Mucosa of rectum (tissue), 2 donors: ENCODE data around the gene KRAS.

Experiments used
- H3K27ac ChIP-seq, 2 donors: one replicate each; pipeline ENCODE4 v1.7.0; 2013; ENCODE audit warnings: inconsistent platforms in 2 of 2, low read depth in 2 of 2, low read length in 2 of 2
- H3K27me3 ChIP-seq, 2 donors: one replicate each; pipeline ENCODE4 v1.7.0; 2013; ENCODE audit warnings: low read length in 2 of 2; ENCODE audit not compliant: control insufficient read depth in 2 of 2, insufficient read depth in 2 of 2
- H3K36me3 ChIP-seq, 2 donors: one replicate each; pipeline ENCODE4 v1.7.0; 2013; ENCODE audit warnings: low read length in 2 of 2; ENCODE audit not compliant: control insufficient read depth in 2 of 2, insufficient read depth in 2 of 2
- H3K4me1 ChIP-seq, 2 donors: one replicate each; pipeline ENCODE4 v1.7.0; 2013; ENCODE audit warnings: low read length in 2 of 2, mild to moderate bottlenecking in 1 of 2; ENCODE audit not compliant: control insufficient read depth in 2 of 2, insufficient read depth in 2 of 2
- H3K4me3 ChIP-seq, 2 donors: one replicate each; pipeline ENCODE4 v1.7.0; 2013; ENCODE audit warnings: low read length in 2 of 2
- H3K9ac ChIP-seq, 2 donors: one replicate each; pipeline ENCODE4 v1.7.0; 2013; ENCODE audit warnings: low read length in 2 of 2, low read depth in 1 of 2, mild to moderate bottlenecking in 1 of 2
- H3K9me3 ChIP-seq, 2 donors: one replicate each; pipeline ENCODE4 v1.7.0; 2013; ENCODE audit warnings: low read length in 2 of 2; ENCODE audit not compliant: control insufficient read depth in 2 of 2
- donor health status: healthy.
- donor health status: Normal muscosa, but diverticular disease.

Gene KRAS

GRCh38 chr12:25278269-25278668 is 27.5 kb upstream of the KRAS start:
- H3K36me3 ChIP-seq: no peaks in the 10 kb centered on the region
- H3K4me3 ChIP-seq: no peak overlapping the region
- no peaks in the 10 kb centered on the region for H3K27me3 ChIP-seq
- H3K27ac ChIP-seq: no peak overlapping the region
- H3K9ac ChIP-seq: no peak overlapping the region
- no peaks in the 10 kb centered on the region for H3K9me3 ChIP-seq
- H3K4me1 ChIP-seq: peaks cover 3 to 5% of the 10 kb centered on the region in 2 donors

GRCh38 chr12:25276199-25276937 is 25.6 kb upstream of the KRAS start:
- Histone ChIP-seq H3K9ac (no peak overlapping the region), H3K4me3 (no peak overlapping the region), H3K27me3 (no peaks in the 10 kb centered on the region), H3K36me3 (no peaks in the 10 kb centered on the region), H3K4me1 (peaks cover 3 to 5% of the 10 kb centered on the region in 2 donors), H3K9me3 (no peaks in the 10 kb centered on the region), H3K27ac (peak overlapping the region in 1 of 2 donors; percentile 10)

DNA sequence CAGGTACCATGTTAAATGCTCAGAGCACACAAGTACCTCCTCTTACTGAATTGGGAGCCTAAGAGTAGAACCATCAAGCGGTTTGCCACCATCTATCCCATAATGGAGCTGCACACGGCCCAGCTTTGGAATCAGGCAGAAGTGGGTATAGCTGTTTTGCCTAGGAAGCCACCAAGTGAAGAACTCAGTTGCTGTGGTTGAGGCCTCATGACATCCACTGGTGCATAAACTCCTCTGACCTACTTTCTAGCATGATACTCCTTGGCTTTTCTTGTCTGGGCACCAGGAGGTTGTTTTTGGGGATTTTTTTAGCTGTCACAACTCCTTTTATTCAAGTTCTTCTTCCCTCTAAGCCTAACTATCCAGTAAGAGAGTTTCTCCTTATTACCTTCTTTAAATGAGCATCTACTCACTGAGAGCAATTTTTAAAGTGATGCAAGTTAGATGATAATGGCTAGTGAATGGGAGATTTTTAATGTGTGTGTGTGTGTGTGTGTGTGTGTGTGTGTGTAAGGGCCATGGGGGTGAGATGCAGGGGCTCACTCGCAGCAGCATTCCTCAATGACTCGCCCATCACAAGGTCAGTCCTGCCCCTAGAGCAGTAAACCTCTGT is 20.9 kb upstream of the KRAS start:
- H3K27ac ChIP-seq: no peak overlapping the region
- H3K36me3 ChIP-seq: no peaks in the 10 kb centered on the region
- H3K27me3 ChIP-seq: no peaks in the 10 kb centered on the region
- no peak overlapping the region for H3K9ac ChIP-seq
- H3K4me1 ChIP-seq: peaks cover 3 to 5% of the 10 kb centered on the region in 2 donors
- H3K4me3 ChIP-seq: no peak overlapping the region
- no peaks in the 10 kb centered on the region for H3K9me3 ChIP-seq

DNA sequence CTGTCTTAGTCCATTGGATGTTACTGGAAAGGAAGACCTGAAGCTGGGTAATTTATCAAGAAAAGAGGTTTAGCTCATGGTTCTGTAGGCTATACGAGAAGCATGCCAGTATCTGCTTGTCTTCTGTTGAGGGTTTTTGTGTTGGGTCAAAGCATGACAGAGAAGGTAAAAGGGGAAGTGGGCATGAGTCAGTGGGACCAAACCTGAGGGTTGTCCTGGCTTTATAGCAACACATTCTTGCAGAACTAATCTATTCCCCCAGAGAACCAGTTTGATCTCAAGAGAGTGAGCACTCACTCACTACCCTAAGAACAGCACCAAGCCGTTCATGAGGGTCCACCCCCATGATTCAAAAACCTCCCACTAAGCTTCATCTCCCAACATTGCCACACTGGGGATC is 19.0 kb upstream of the KRAS start:
- no peak overlapping the region for H3K4me3 ChIP-seq
- no peaks in the 10 kb centered on the region for H3K4me1 ChIP-seq
- no peaks in the 10 kb centered on the region for H3K36me3 ChIP-seq
- no peaks in the 10 kb centered on the region for H3K27me3 ChIP-seq
- no peak overlapping the region for H3K9ac ChIP-seq
- H3K9me3 ChIP-seq: no peaks in the 10 kb centered on the region
- no peak overlapping the region for H3K27ac ChIP-seq

- H3K4me3 ChIP-seq: no peak overlapping the region
- H3K27me3 ChIP-seq: no peaks in the 10 kb centered on the region
- H3K27ac ChIP-seq: no peak overlapping the region
- no peaks in the 10 kb centered on the region for H3K36me3 ChIP-seq
- H3K9ac ChIP-seq: no peak overlapping the region
- H3K9me3 ChIP-seq: no peaks in the 10 kb centered on the region
- H3K4me1 ChIP-seq: no peaks in the 10 kb centered on the region
These were observed 15.8 kb upstream of the KRAS start for GRCh38 chr12:25266497-25266896.

- no peak overlapping the region for H3K27ac ChIP-seq
- no peaks in the 10 kb centered on the region for H3K9me3 ChIP-seq
- H3K9ac ChIP-seq: no peak overlapping the region
- no peaks in the 10 kb centered on the region for H3K36me3 ChIP-seq
- H3K27me3 ChIP-seq: no peaks in the 10 kb centered on the region
- no peak overlapping the region for H3K4me3 ChIP-seq
- no peaks in the 10 kb centered on the region for H3K4me1 ChIP-seq
These were observed 14.1 kb upstream of the KRAS start for GRCh38 chr12:25264862-25265261.

- Histone ChIP-seq H3K36me3 (no peaks in the 10 kb centered on the region), H3K27ac (no peak overlapping the region), H3K9ac (no peak overlapping the region)
These were observed 13.4 kb upstream of the KRAS start for GRCh38 chr12:25264114-25264513.

DNA sequence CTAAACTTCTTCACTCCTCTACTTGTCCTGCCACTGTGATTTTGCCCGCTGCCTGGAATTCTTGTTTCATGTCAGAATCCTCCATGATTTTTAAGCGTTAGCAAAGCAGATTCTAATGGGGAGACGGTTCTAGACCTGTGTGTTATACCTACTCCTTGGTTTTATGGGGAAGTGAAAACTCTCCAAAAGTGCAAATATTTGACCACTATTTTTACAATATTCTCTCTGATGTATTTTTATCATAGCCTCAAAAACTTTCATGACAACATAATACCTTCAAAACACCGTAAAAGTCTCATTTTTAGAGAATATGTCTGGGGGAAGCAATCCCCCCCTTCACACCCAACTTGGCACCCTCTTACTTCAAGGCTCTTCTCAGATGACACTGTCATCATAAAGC is 12.9 kb upstream of the KRAS start:
- Histone ChIP-seq H3K27me3 (no peaks in the 10 kb centered on the region), H3K9ac (no peak overlapping the region), H3K27ac (no peak overlapping the region)

More at GRCh38 chr12:25264114-25264513, 13.4 kb upstream of the KRAS start:
- Histone ChIP-seq H3K27me3 (no peaks in the 10 kb centered on the region), H3K4me1 (no peaks in the 10 kb centered on the region), H3K9me3 (no peaks in the 10 kb centered on the region), H3K4me3 (no peak overlapping the region)

DNA sequence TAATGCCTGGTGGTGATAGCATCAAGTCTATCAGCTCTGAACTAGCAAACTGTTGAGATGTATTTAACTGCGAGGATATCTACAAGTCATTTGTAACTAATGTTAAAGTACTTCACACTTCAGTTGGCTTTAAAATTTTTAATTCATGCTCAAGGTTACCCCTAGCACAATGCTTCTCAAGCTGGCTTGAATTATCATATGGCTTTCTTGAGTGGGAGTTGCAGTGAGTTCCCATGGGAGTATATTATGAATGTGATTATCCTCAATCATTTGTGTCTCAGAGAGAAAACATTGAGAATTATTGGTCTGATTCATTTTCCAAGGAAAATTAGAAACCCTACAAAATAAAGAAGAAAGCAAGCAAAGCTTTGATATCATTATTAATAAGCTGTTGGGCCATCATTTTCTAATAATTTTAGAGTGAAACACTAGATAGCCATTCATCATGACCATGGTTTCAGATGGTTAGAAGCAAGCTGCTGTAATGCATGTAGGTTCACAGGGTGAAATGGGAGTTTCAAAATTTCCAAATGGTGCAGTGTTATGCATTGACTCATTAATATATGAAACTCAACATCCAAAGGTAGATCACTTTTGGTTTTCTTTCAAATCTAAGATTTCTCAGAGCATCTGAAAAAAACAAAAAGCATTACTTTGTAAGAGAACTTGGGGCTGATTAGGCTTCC is 11.8 kb upstream of the KRAS start:
- H3K9me3 ChIP-seq: no peaks in the 10 kb centered on the region
- no peaks in the 10 kb centered on the region for H3K36me3 ChIP-seq
- H3K4me3 ChIP-seq: no peak overlapping the region
- H3K27me3 ChIP-seq: no peaks in the 10 kb centered on the region
- H3K27ac ChIP-seq: no peak overlapping the region
- H3K4me1 ChIP-seq: no peaks in the 10 kb centered on the region
- no peak overlapping the region for H3K9ac ChIP-seq

More for the DNA sequence above, 12.9 kb upstream of the KRAS start:
- Histone ChIP-seq H3K36me3 (no peaks in the 10 kb centered on the region), H3K9me3 (no peaks in the 10 kb centered on the region), H3K4me1 (no peaks in the 10 kb centered on the region), H3K4me3 (no peak overlapping the region)

DNA sequence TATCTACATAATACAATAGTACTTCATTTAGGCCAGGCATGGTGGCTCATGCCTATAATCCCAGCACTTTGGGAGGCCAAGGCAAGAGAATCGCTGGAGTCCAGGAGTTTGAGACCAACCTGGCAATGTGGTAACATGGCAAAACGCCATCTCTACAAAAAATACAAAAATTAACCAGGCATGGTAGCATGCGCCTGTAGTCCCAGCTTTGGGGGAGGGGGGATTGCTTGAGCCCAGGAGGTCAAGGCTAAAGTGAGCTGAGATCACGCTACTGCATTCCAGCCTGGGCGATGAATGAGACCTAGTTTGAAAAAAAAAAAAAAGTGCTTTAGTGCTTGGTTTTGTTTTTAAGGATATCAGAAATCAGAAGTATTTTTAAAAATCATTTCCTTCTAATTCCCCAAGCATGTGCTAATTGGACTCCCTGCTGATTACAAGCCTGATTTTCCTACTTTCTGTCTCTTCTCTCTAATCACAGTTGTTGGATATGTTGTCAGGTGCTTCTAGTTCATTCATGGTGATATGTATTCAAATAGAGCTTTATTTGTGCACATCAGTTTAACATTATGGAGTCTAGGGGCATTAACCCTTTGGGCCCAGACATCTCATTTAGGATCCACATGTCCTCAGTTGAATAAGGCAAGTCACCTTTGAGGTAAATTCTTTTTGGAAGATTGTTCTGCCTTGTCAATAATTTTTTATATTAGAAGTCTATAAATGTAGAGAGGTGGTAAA is 7.0 kb upstream of the KRAS start:
- Histone ChIP-seq H3K27ac (no peak overlapping the region), H3K27me3 (no peaks in the 10 kb centered on the region), H3K4me1 (peaks cover 9 to 17% of the 10 kb centered on the region in 2 donors), H3K36me3 (no peaks in the 10 kb centered on the region), H3K9ac (no peak overlapping the region), H3K9me3 (no peaks in the 10 kb centered on the region), H3K4me3 (no peak overlapping the region)
